ENCODE data around the gene NLGN2.

The NLGN2 gene

DNA sequence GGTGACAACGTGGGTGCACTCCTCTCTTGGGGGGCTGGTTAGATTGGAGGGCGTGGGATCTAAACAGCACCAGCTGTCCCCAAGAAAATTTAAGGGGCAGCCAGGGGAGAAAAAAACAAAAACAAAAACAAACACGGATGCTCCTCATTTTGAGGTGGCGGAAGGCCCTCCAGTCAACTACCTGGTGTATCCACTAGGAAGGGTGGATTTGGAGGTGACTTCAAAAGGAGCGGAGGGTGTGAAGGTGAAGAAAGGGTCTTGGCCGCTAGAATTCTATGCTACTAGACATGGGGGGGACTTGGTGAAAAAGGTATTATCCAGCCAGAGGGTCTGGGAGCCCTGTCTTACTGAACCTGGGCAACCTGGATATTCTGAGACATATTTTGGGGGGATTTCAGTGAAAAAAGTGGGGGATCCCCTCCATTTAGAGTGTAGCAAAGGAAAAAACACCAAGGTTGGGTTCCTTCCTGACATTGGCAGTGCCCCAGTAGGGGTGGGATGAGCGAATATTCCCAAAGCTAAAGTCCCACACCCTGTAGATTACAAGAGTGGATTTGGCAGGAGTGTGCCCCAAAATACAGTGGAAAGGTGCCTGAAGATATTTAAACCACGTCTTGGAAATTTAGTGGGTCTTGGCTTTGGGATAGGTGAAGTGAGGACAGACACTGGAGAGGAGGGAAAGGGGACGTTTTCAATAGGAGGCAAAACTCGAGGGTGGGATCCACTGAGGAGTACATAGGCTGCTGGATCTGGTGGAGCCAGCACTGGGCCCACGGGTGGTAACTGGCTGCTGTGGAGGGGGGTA lies 31.2 kb downstream of the NLGN2 start:
- no peak for DNase-seq

DNA sequence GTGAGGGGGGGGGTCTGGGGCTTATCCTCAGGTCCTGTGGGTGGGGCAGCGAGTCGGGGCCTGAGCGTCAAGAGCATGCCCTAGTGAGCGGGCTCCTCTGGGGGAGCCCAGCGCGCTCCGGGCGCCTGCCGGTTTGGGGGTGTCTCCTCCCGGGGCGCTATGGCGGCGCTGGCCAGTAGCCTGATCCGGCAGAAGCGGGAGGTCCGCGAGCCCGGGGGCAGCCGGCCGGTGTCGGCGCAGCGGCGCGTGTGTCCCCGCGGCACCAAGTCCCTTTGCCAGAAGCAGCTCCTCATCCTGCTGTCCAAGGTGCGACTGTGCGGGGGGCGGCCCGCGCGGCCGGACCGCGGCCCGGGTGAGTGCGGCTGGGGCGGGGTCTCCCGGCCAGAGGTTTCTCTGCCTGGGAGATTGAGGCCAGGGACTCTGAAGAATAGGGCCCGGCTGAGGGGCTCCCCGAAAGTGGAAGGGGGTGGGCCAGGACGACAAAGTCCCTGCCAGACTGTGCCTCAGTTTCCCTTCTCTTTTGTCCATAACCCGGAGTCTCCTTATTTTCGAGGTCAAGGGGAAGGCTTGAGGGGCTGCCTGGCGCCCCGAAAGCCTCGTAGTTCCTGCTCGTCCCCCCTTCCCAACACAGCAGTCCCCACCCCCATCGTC lies 31.9 kb downstream of the NLGN2 start, which contains the start of gene FGF11:
Gene FGF11, plus strand, starts transcription at position 51 of the 651 bp plus-strand sequence. Its CDS starts 109 bp downstream, at position 160.
- DNase-seq, result no peak

DNA sequence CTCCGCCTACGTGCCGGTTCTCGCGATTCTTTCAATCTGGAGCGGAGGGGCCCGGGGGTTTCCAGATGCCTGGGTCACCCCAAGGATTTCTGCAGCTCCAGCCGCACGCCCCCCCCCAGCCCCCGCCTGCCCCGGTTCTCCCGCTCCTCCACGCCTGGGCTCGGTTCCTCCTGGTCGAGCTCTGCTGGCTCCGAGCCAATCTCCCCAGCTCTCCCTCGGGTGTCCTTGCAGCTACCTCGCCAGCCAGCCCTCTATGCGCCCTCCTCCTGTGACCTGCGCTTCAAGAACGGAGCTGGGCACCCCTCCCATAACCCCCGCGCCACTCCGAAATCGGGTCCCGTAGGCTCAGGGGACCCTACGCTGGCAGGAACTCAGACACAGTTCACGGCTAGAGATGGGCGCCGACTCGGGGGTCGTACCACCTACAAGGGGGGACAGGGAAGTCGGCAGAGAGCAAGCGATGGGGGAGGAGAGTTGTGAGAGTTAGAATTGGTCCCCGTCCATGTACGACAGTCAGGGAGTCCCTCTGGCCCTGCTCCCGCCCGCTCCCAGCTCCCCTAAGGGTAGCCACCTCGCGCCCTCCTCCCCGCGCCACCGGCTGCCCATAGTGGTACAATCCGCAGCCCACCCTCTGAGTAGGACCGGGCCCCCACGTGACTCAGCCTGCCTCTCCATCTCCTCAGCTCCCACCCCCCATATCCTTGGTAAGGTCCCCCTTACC lies 32.6 kb downstream of the NLGN2 start:
- DNase-seq, result no peak

DNA sequence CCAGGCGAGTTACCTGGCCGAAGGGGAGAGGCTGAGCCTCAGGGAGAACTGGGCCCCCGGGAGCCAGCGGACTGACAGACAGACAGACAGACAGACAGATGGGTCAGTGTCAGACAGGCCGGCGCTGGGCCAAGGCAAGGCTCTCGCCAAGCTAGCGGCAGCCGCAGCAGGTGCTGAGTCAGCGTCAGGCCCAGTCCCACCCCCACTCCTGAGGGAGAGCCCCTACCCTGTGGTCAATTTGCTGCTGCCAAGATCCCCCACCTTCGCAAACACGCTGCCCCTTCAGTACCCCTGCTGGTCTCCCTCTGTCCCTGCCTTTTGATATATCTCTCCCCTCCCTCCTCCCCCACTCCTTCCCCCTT lies 33.2 kb downstream of the NLGN2 start:
- DNase-seq, result peak; percentile 34

DNA sequence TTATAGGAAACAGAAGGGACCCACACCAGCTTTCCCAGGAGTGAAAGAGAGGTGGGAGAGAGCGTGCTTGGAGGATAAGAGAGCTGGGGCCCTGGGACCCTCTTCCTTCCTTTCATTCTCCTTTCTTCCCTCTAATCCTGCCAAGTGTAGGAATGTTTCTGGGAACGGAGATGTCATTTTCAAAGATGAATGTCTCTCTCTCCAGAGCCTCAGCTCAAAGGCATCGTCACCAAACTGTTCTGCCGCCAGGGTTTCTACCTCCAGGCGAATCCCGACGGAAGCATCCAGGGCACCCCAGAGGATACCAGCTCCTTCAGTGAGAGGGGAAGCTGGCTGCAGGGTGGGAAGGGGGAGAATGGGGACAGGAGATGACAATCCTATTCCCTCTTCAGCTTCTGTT lies 33.6 kb downstream of the NLGN2 start:
- DNase-seq, result no peak

DNA sequence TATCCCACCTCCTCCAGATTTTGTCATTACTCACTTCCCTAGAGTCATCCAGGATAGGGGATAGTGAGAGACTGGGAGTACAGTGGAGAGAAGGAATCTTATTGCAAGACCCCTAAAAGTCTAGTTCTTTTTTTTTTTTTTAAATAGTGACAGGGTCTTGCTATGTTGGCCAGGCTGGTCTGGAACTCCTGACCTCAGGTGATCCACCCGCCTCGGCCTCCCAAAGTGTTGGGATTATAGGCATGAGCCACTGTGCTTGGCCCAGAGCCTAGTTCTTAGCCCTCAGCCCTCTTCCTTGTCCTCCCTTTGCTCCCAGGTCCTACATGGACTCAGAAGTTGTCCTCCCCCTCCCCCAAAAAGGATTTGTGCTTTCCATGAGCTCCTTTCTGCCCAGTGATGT lies 34.5 kb downstream of the NLGN2 start:
- no peak for DNase-seq

DNA sequence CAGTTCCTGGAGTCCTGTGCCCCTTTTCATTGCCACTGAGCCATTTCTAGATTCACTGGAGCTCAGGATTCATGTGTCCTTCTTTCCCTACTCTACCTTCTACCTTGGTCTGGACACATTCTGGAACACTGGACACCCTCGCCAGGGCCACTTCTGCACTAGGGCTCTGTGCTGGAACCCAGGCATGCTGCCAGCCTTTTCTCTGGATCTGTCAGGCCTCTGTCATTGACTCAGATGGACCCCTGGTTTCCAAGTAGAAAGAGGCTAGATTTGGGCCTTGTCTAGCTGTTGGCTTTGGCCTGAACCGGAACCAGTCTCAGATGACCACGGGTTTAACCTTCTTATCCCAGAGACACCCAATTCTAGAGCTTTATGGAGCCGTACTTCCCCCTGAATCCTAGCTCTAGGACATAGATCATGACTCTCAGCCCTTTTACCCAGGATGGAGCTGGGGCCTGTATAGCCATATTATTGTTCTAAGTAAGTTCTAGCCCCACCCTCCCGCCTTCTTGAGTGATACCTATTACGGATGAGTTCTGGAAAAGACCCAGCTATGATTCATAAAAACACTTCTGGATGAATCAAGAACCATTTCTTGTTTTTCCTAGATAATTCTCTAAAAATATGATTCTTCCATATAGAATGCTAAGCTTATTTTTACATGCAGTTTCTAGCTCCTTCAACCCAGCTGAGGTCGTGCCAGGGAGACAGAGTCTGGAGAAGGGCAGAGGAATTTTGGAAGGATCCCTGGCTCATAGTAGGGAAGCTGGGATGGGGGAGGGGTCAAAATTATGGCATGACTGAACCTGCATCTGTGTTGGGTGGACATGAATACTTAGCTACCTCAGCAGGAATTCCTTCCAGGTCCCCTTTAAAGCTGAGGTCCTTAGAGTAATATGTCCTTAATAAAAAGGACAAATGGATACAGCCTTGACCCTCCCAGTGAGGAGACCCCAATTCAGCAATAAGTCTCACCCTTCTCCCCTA lies 36.1 kb downstream of the NLGN2 start:
- peak; percentile 49 for DNase-seq

DNA sequence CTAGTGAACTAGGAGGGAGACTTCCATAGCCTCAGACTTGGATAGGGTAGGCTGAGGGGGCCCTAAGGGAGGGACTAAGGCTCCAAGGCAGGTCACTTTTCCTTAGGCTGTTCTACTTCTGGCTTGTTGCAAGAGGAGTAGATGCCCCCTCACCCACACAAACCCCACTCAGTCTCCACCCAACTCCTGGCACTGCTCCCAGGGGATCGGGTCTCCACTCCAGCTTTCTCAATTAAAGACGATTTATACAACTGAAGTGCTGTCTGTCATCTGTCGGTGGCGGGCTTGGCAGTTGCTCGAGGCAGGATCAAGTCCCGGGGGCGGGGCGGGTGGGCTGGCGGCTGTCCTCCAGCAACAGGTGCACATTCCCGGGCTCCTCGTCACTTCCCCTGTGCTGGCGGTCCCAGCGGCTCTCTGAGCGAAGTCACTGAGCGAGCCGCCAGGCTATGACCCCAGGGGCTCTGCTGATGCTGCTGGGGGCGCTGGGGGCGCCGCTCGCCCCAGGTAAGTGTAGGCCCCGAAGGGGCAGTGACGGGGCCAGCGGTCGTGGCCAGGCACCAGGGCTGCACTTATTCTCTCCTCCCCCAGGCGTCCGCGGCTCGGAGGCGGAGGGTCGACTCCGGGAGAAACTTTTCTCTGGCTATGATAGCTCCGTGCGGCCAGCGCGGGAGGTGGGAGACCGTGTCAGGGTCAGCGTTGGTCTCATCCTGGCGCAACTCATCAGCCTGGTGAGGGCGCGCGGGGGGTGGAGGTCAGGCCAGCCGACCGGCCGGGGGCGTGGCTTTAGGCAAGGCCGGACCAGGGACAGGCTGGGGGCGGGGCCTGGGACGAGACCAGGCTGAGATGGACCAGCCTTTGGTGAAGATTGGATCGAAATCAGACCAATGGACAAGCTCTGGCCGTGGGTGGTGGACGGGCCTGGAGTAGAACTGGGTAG lies 37.3 kb downstream of the NLGN2 start, which contains the start of gene CHRNB1:
Gene CHRNB1, plus strand, starts transcription at position 380 of the 937 bp plus-strand sequence. Its CDS starts 67 bp downstream, at position 447.
- no peak for DNase-seq

DNA sequence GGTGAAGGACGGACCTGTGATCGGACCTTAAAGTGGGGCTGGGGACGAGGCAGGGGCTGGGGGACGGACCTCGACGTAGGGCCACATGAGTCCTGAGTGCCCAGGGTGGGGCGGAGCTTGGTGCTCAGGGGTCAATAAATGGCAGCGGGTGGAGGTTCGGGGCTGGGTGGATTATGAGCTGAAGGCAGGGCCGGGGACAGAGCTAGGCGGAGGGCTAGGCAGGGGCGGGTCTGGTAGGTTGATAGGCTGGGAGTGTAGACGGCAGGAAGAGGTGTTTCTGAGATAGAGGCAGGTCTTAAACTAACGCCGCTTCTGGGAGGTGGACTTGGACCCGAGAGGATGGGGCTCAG lies 37.9 kb downstream of the NLGN2 start:
- no peak for DNase-seq

DNA sequence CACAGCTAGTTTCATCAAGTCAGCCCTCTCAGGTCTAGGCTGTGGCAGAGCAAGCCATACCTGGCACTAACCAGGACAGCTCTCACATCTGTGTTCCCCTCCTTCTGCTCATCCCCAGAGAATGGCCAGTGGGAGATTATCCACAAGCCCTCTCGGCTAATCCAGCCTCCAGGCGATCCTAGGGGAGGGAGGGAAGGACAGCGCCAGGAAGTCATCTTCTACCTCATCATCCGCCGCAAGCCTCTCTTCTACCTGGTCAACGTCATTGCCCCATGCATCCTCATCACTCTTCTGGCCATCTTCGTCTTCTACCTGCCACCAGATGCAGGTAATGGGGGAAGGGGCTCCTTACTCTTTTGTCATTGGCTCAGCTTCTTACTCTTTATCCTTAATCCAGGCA lies 40.8 kb downstream of the NLGN2 start:
- no peak for DNase-seq

DNA sequence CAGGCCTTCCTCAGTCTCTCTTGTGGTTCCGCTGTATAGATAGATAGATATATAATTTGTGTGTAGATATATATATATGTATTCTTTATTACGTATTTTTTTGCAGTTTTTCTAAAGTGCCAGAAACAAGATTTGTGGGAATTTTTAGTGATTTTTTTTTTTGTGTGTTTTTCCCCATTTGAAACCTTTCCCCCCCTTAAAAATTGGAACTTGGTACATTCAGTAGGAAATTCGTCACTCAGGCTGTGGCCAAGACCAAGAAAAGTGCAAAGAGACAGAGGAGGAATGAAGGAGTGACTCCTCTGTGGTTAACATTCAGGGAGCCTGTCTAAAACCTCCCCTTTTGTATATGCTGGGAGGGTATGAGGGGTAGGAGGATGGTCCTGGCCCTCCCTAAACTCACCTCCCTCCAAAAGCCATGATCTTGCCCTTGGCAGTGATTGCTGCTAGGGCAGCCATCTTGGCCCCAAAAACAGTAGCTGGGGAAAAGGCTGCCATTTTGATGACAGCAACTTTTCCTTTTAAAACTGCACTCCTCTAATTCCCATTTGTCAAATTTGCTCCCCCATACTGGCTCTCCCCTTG lies 52.4 kb downstream of the NLGN2 start:
- DNase-seq, result no peak

DNA sequence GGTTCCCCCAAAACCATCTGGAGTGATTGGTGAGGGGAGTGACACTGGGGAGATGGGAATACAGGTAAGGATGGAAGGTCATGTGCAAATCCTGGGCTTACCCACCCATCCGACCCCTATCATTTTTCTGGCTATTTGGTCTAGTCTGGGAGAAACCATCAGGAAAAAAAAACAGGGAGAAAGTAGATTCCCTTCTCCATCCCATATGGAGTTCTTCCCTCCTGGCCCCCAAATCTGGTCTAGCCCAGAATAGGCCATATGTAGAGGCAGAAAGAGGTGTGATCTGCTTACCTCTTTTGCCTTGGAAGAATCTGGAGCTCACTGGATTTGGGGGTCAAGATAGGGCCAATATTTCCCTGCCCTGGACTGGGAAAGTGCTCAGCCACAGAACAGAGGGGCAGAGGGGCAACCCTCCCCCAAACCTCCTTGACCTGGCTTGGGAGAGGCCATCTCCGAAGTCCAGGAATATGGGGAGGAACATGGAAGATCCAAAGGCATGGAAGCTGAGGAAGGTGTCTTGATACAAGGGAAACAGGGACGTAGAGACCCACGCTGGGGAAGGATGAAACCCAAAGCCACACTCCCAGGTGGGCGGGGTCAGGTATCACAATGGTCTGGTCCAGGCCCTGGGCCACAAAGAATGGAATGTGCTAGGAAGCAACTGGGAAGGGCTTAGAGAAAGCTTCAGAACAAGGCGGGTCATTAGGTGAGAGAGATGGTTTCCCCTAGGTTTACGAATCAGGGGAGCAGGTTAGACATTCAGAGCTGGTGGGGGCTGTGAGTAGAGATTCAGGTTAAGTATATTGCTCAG lies 53.4 kb downstream of the NLGN2 start:
- DNase-seq, result no peak

DNA sequence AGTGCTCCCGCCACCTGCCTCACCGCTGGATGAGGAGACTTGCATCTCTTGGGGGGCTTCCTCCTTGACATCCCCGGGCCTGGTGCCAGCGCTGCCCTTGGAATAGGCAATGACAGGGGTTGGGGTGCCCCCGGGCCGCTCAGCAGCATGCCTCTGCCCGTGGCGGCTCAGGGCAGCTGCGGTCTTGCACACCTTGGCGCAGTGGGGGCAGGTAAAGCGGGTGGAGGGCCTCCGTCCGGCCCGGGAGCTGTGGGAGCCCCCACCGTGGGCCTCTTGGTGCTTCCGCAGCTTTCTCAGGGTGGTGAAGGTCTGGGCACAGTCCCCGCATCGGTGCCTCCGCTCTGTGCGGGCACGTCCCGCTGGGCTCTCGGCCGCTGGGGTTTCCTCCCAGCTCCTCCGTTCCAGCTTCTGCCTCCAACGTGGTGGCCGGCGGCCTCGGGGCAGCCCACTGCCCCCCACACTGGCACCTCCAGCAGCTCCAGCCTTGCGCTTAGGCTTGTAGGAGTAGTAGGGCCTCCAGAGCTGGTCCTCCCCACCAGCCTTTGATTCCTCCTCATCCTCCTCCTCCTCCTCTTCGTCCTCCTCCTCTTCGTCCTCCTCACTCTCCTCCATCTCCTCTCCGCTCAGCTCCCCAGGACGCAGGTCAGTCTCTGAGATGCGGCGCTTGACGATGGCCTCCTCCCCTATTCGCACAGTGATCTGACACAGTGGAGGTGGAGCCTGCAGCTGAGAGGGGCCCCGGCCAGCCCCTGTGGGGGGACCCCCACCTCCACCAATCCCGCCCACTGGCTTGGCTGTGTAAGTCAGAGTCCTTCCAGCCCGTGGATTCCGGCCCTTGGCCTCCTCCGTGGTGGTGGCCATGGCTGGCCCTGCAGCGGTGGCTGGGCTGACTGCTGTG lies 55.1 kb downstream of the NLGN2 start:
- no peak for DNase-seq

DNA sequence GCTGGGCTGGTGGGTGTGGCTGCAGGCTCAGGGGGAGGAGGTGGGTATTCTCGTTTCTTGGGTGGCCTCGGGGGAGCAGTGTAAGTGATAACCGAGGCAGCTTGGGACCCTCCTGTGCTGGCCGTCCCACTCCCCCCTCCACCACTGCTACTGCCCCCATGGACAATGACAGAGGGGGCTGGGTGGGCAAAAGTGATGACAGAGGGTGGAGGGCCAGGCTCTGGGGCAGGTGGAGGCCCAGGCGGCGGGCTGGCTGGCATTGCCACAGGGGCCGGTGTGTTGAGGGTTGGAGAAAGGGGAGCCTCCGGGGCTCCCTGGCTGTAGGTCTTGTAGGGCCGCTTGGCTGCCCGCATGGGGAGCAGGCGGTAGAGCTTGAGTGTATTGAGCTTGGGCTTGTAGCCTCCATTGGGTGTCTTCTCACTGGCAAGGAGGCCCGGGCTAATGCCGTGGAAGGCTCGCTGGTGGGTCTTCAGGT lies 55.8 kb downstream of the NLGN2 start:
- no peak for DNase-seq

DNA sequence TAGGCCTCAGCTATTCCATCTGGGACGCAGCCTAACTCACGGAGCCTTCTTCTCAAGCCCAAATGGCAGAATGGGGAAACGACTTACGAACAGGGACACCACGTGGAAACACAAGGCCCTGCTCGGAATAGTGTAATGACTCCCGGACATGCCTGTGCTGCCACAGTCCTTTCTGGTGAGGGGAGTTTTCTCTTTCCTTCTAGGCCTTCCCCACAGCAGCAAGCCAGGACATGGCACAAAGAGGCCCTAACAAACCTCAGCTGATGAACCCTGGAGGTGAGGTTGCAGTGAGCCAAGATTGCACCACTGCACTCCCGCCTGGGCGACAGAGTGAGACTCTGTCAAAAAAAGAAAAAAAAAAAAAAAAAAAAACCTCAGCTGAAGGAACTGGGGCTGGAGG lies 56.4 kb downstream of the NLGN2 start:
- DNase-seq, result no peak

DNA sequence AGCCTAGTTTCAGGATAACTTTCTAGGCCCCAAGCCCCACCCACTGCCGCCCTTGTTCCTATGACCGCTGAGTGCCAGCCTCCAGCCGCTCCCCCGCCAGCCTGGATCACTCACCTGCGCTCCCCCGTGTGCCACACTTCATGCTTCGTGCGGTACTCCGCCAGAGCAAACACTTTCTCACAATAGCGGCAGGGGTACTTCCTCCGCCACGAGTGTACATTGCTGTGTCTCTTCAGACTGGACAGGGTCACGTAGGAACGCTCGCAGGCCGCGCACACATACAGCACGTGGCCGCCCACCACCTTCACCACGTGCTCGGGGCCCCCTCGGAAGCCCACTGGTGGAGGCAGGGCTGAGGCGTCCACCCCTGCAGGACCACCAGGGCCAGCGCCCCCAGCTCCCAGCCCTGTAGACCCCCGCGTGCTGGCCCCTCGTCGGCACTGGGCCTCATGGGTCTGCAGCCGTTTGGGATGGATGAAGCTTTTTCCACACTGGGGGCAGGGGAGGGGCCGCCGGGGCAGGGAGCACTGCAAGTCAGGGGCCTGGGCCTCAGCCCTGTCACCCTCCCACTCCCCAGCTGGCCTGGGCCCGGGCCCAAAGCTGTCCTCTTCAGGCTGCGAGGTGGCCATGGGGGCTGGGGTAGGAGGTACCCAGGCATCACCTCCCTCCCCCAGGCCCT lies 58.1 kb downstream of the NLGN2 start:
- DNase-seq, result no peak

DNA sequence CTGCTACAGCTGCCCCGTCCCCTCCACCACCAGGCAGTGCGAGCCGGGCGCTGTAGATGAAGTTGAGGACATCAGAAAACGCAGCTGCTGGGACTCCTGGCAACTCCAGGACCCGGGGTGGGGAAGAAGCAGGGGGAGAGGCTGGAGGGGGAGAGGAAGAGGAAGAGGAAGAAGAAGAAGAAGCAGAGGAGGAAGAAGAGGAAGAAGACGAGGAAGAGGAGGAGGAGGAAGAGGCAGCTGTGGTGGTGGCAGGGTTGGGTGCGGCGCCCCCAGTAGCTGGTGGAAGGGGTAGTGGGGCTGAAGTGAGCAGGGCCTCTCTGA lies 58.6 kb downstream of the NLGN2 start:
- no peak for DNase-seq

DNA sequence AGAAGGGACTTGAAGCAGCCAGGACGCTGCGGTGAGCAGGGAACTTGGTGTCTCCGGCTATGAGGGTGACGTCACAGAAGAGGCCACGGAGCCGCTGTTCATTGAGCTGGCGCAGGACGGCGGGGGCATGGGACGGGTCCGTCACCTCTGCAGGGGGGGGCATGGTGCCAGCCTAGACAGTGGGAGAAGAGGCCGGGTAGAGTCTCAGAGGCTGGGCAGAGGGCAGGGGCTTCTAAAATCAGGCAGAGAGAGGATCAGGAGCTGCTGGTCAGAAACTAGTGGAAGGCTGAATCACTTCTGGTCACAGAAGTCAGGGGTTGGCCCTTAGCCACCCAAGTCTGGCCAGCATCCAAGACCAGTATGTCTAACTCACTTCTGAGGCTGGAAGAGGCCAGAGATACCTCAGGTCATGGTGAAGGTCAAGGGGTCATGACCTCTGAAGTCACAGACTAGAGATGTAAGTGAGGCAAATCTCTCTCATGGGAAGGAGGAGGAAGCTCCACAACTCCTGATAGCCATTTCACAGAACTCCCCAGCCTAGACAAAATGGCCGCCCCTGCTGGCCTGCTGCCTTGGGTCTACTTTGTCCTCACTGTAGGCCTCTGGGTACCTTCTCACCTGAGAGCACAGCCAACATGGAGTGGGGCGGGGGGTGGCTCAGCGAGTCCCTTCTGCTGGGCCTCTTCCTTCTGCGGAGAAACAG lies 59.1 kb downstream of the NLGN2 start:
- no peak for DNase-seq
